Motor neuron (in vitro differentiated cells): Measurements from ENCODE around the gene S1PR2. TPM values are rescaled to one million over a fixed set of nuclear protein-coding genes. Genes with fewer than 3 reads are reported as not detected.
A peak's percentile ranks its signal among the peaks of the same experiment; 100 is the strongest.

Experiments used
- ATAC-seq, 8 experiments: fragments of 200-7000 bp; cut with Tn5 transposase; replicated peaks in 6 of 8; 2 replicates each; pipeline ENCODE4 v1.8.0; 2021; ENCODE audit warnings: mild to moderate bottlenecking in 8 of 8, moderate library complexity in 8 of 8
- H3K27ac ChIP-seq, 2 donors: fragments of 250-450 bp; sonication (Bioruptor Pico); 2 replicates each; pipeline ENCODE4 v1.9.0; 2021; ENCODE audit warnings: antibody characterized with exemption in 2 of 2, mild to moderate bottlenecking in 2 of 2, moderate library complexity in 1 of 2
- H3K4me1 ChIP-seq, 2 donors: fragments of 250-450 bp; sonication (Bioruptor Pico); replicated peaks in 1 of 2; 2 replicates each; pipeline ENCODE4 v1.6.1; 2021; ENCODE audit warnings: antibody characterized with exemption in 2 of 2, mild to moderate bottlenecking in 2 of 2, moderate library complexity in 1 of 2
- H3K4me3 ChIP-seq, 5 donors: fragments of 250-450 bp; sonication (Bioruptor Pico); 2 replicates each; pipeline ENCODE4 v1.9.0; 2021; ENCODE audit warnings: antibody characterized with exemption in 5 of 5, mild to moderate bottlenecking in 5 of 5, moderate library complexity in 4 of 5
- WGBS, 10 experiments: fragments of 450-650 bp; shearing (Covaris generic); methylation state at CpG; one replicate each; pipeline ENCODE4 v1.0.0; 2022; 5-methylcytosine and 5-hydroxymethylcytosine counted together
- in situ Hi-C, 9 experiments: fragments of 400-800 bp; cut with MboI; loops; one replicate each; pipeline ENCODE4 v1.15.0; 2021; ENCODE audit warnings: low sequenced_read_pairs in 9 of 9, low pct_unique_long_range_greater_than_20kb in 2 of 9; ENCODE audit not compliant: unreplicated experiment in 9 of 9
- total RNA-seq, 8 experiments: library from RNA; unstranded; fragments of 300-600 nt; gene quantifications; 2 replicates each; pipeline versions ENCODE4 v1.2.3 to v1.2.4, GENCODE V29; 2022

S1PR2 gene
- total RNA-seq: 10 to 100 TPM in 4 of 8 experiments, 1 to 10 TPM in 4; 1.5 to 14.8 (median 10.1) TPM

- H3K4me1 ChIP-seq: peaks cover 3 to 29% of the 10 kb centered on the region in 2 donors
- in situ Hi-C loops: loop anchor here in 3 of 9 experiments (25.0 kb wide), 1 partner anchor 294 kb away; the partner anchor contains the start of gene OLFM2 (in 3 of the 3)
- 20% methylated on average over 1 of the region's 73 CpGs; no CpG with 5 or more reads in 9 of the 10 experiments for WGBS, 10 experiments
- peak; percentile 68 to 89 (median 72) for ATAC-seq
- peak within 1 kb of the TSS; percentile 76 to 99 (median 87) for H3K4me3 ChIP-seq
- H3K27ac ChIP-seq: peak within 1 kb of the TSS; percentile 76 to 85
Observed at GRCh38 chr19:10230861-10231611, at the start of gene S1PR2. Gene S1PR2, minus strand, starts transcription at chr19:10231331. Its CDS starts 6,426 bp downstream, at chr19:10224905.

- WGBS, 10 experiments: 30 to 84% (median 80%) methylated on average over 1 to 4 of the region's 5 CpGs; no CpG with 5 or more reads in 5 of the 10 experiments
- ATAC-seq: no peak
- in situ Hi-C loops: loop anchor here in 2 of 9 experiments (10.0 kb wide), 1 partner anchor 105 kb away; the partner anchor contains the start of gene TYK2 (in 2 of the 2)
- no peak overlapping the region for H3K4me3 ChIP-seq
- H3K4me1 ChIP-seq: no peaks in the 10 kb centered on the region
- no peak overlapping the region for H3K27ac ChIP-seq
Observed at GRCh38 chr19:10279737-10280442, 48.8 kb upstream of the S1PR2 start.

GRCh38 chr19:10278935-10279334 is 47.8 kb upstream of the S1PR2 start:
- Histone ChIP-seq H3K27ac (no peak overlapping the region), H3K4me1 (no peaks in the 10 kb centered on the region), H3K4me3 (no peak overlapping the region)
- ATAC-seq: no peak
- WGBS, 10 experiments: 83 to 100% (median 100%) methylated on average over 1 of the region's 1 CpG; no CpG with 5 or more reads in 7 of the 10 experiments
- in situ Hi-C loops: loop anchor here in 2 of 9 experiments (10.0 kb wide), 1 partner anchor 106 kb away; the partner anchor contains the start of gene TYK2 (in 2 of the 2)

- ATAC-seq: no peak
Observed at GRCh38 chr19:10277795-10278589, 46.9 kb upstream of the S1PR2 start.

DNA sequence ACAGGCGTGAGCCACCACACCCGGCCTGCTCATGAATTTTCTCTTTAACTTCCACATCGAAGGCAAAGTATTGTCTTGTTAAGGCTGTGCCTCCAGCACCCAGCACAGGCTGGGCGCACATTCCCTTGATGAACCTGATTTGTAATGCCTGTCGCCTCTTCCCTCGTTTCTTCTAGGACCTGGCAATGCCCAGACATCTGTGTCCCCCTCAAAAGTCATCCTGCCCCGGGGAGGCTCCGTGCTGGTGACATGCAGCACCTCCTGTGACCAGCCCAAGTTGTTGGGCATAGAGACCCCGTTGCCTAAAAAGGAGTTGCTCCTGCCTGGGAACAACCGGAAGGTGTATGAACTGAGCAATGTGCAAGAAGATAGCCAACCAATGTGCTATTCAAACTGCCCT is 43.5 kb upstream of the S1PR2 start:
- H3K4me1 ChIP-seq: peaks cover 0 to 2% of the 10 kb centered on the region in 2 donors
- no peak overlapping the region for H3K27ac ChIP-seq
- no peak overlapping the region for H3K4me3 ChIP-seq
- in situ Hi-C loops: loop anchor here in 5 of 9 experiments (5.0 to 25.0 kb wide), 4 partner anchors 110 to 337 kb away; partner anchors contain the start of genes TYK2 (in 3 of the 5) and OLFM2 (in 1 of the 5)
- ATAC-seq: no peak
- WGBS, 10 experiments: 55 to 100% (median 86%) methylated on average over 1 to 9 of the region's 10 CpGs; no CpG with 5 or more reads in 3 of the 10 experiments

More at GRCh38 chr19:10277795-10278589, 46.9 kb upstream of the S1PR2 start:
- Histone ChIP-seq H3K4me3 (no peak overlapping the region), H3K27ac (no peak overlapping the region), H3K4me1 (no peaks in the 10 kb centered on the region)
- in situ Hi-C loops: loop anchor here in 2 of 9 experiments (10.0 kb wide), 1 partner anchor 107 kb away; the partner anchor contains the start of gene TYK2 (in 2 of the 2)
- WGBS, 10 experiments: 50 to 94% (median 81%) methylated on average over 1 to 9 of the region's 9 CpGs

DNA sequence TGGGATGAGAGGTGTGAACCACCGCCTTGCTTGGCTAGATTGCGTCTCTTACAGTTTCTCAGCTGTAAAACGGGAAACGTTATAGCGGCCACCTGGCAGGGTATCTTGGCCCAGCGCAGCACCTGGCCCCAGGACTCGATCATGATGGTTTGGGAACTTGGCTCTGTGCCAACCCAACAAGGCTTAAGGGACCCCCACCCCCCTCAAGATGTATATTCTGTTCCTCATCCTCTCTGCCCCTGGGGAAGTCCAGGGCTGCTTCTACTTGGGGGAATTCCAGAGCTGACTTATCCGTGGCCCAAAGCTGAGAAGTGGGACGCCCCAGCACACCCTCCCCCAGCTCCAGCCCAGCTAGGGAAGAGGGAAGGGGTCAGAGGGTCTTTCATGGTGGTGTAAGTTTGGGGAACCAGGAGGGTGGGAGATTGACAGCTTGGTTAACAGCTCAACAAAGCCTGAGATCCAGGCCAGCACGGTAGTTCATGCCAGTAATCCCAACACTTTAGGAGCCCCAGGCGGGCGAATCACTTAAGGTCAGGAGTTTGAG is 40.5 kb upstream of the S1PR2 start:
- Histone ChIP-seq H3K4me1 (peaks cover 0 to 3% of the 10 kb centered on the region in 2 donors), H3K4me3 (peak overlapping the region in 1 of 5 donors; percentile 32), H3K27ac (no peak overlapping the region)
- in situ Hi-C loops: loop anchor here in 5 of 9 experiments (5.0 to 25.0 kb wide), 4 partner anchors 113 to 334 kb away; partner anchors contain the start of genes TYK2 (in 3 of the 5) and OLFM2 (in 1 of the 5)
- ATAC-seq: peak in 2 of 8 experiments; percentile 1 to 4
- 19 to 74% (median 47%) methylated on average over 2 to 3 of the region's 12 CpGs; no CpG with 5 or more reads in 7 of the 10 experiments for WGBS, 10 experiments

- peak; percentile 39 to 77 (median 64) for ATAC-seq
- in situ Hi-C loops: loop anchor here in 5 of 9 experiments (5.0 to 25.0 kb wide), 4 partner anchors 114 to 334 kb away; partner anchors contain the start of genes TYK2 (in 3 of the 5) and OLFM2 (in 1 of the 5)
- H3K4me1 ChIP-seq: peaks cover 0 to 3% of the 10 kb centered on the region in 2 donors
- H3K4me3 ChIP-seq: peak within 1 kb of the TSS in 3 of 5 donors; percentile 14 to 32 (median 20)
- 0 to 8% (median 0%) methylated on average over 3 to 9 of the region's 51 CpGs; no CpG with 5 or more reads in 5 of the 10 experiments for WGBS, 10 experiments
- peak within 1 kb of the TSS in 1 of 2 donors; percentile 5 for H3K27ac ChIP-seq
Observed at GRCh38 chr19:10270616-10271394, 39.7 kb upstream of the S1PR2 start, which contains the start of gene ICAM1. Gene ICAM1, plus strand, starts transcription at chr19:10271120. Its CDS starts 40 bp downstream, at chr19:10271160.

DNA sequence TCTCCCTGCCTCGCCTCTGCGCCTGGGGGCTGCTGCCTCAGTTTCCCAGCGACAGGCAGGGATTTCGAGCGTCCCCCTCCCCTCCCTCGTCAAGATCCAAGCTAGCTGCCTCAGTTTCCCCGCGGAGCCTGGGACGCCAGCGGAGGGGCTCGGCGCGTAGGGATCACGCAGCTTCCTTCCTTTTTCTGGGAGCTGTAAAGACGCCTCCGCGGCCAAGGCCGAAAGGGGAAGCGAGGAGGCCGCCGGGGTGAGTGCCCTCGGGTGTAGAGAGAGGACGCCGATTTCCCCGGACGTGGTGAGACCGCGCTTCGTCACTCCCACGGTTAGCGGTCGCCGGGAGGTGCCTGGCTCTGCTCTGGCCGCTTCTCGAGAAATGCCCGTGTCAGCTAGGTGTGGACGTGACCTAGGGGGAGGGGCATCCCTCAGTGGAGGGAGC is 39.1 kb upstream of the S1PR2 start:
- Histone ChIP-seq H3K27ac (no peak overlapping the region), H3K4me1 (peaks cover 0 to 3% of the 10 kb centered on the region in 2 donors), H3K4me3 (peak overlapping the region in 1 of 5 donors; percentile 32)
- in situ Hi-C loops: loop anchor here in 5 of 9 experiments (5.0 to 25.0 kb wide), 4 partner anchors 115 to 333 kb away; partner anchors contain the start of genes TYK2 (in 3 of the 5) and OLFM2 (in 1 of the 5)
- 3 to 19% (median 15%) methylated on average over 1 to 17 of the region's 37 CpGs; no CpG with 5 or more reads in 6 of the 10 experiments for WGBS, 10 experiments
- ATAC-seq: peak in 4 of 8 experiments; percentile 4 to 16 (median 7)

DNA sequence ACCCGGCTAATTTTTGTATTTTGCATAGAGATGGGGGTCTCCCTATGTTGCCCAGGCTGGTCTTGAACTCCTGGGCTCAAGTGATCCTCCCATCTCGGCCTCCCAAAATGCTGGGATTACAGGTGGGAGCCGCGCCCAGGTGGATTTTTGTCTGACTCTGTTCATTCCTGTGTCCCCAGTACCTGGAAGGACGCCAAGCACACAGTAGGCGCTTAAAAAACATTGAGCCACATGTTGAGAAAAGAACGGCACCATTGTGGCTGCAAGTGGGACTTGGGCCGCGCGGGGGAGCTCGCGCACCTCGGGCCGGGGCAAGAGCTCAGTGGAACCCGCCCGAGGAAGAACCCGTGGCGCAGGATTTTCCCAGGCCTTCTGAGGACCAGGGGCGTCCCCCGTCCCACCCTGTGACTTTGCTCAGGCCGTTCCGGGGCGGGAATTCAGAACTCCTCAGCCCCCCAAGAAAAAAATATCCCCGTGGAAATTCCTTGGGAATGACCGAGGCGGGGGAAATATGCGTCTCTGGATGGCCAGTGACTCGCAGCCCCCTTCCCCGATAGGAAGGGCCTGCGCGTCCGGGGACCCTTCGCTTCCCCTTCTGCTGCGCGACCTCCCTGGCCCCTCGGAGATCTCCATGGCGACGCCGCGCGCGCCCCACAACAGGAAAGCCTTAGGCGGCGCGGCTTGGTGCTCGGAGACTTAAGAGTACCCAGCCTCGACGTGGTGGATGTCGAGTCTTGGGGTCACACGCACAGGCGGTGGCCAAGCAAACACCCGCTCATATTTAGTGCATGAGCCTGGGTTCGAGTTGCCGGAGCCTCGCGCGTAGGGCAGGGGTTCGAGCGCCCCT is 38.4 kb upstream of the S1PR2 start:
- in situ Hi-C loops: loop anchor here (5.0 to 25.0 kb wide), 5 partner anchors 113 to 332 kb away; partner anchors contain the start of genes TYK2 (in 8 of the 9) and OLFM2 (in 1 of the 9)
- Histone ChIP-seq H3K4me1 (peaks cover 0 to 3% of the 10 kb centered on the region in 2 donors), H3K27ac (no peak overlapping the region), H3K4me3 (peak overlapping the region in 3 of 5 donors; percentile 8 to 32 (median 16))
- peak; percentile 17 to 88 (median 76) for ATAC-seq
- WGBS, 10 experiments: 0 to 67% (median 5%) methylated on average over 1 to 16 of the region's 59 CpGs; no CpG with 5 or more reads in 2 of the 10 experiments

DNA sequence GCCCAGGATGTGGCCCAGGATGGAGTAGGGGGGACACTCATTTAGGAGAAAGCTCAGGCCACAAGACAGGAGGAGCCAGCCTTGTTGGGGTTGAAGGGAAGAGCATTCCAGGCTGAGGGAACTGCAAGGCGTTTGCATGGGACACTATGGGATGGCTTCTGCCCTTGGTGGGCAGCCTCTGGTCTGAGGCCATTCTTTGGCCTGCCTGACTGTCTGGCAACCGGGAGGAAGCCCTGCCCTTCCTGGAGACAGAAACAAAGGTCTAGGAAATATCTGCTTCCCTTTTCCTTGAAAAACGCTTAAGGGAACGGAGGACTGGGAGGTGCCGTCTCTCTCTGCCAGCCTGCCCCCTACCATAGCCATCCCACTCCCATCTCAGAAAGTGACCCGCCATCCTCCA is 36.9 kb upstream of the S1PR2 start:
- no peak for ATAC-seq
- WGBS, 10 experiments: 0 to 80% (median 38%) methylated on average over 1 to 5 of the region's 6 CpGs; no CpG with 5 or more reads in 4 of the 10 experiments
- in situ Hi-C loops: loop anchor here in 6 of 9 experiments (5.0 to 25.0 kb wide), 4 partner anchors 114 to 331 kb away; partner anchors contain the start of genes TYK2 (in 6 of the 6) and OLFM2 (in 1 of the 6)

More for the DNA sequence above, 36.9 kb upstream of the S1PR2 start:
- Histone ChIP-seq H3K4me3 (no peak overlapping the region), H3K4me1 (peaks cover 0 to 3% of the 10 kb centered on the region in 2 donors), H3K27ac (no peak overlapping the region)
